Pons (tissue), 1 donor: ENCODE measurements around the gene ABCD1.

ENCODE experiments used
- DNase-seq: peaks from one replicate; pipeline ENCODE4 v3.0.0-alpha.2; 2016; ENCODE audit warnings: low spot score

Gene ABCD1

GRCh38 chrX:153774576-153775292 lies 50.1 kb downstream of the ABCD1 start:
- no peak for DNase-seq

- DNase-seq = no peak
Measured at GRCh38 chrX:153775293-153776119, 50.9 kb downstream of the ABCD1 start.

GRCh38 chrX:153776120-153776599 lies 51.5 kb downstream of the ABCD1 start:
- no peak for DNase-seq

- no peak for DNase-seq
Measured at GRCh38 chrX:153776611-153777045, 52.0 kb downstream of the ABCD1 start.

- DNase-seq = no peak
Measured at GRCh38 chrX:153777261-153778090, 52.8 kb downstream of the ABCD1 start.

- DNase-seq = no peak
Measured at GRCh38 chrX:153778181-153778580, 53.5 kb downstream of the ABCD1 start.

GRCh38 chrX:153778684-153779101 lies 54.0 kb downstream of the ABCD1 start:
- no peak for DNase-seq

- DNase-seq = no peak
Measured at GRCh38 chrX:153779891-153780677, 55.4 kb downstream of the ABCD1 start.

GRCh38 chrX:153780678-153781427 lies 56.2 kb downstream of the ABCD1 start, which contains the start of gene SRPK3:
SRPK3 (plus strand) TSS chrX:153781041; CDS start chrX:153781087, 46 bp downstream.
- DNase-seq = no peak

GRCh38 chrX:153781428-153782047 lies 56.9 kb downstream of the ABCD1 start:
- no peak for DNase-seq

GRCh38 chrX:153782313-153782712 lies 57.7 kb downstream of the ABCD1 start:
- DNase-seq = no peak

- DNase-seq = no peak
Measured at GRCh38 chrX:153782871-153783270, 58.2 kb downstream of the ABCD1 start.

- no peak for DNase-seq
Measured at GRCh38 chrX:153783378-153784013, 58.8 kb downstream of the ABCD1 start.

GRCh38 chrX:153784325-153784967 lies 59.8 kb downstream of the ABCD1 start:
- no peak for DNase-seq

GRCh38 chrX:153786669-153787068 lies 62.0 kb downstream of the ABCD1 start:
- no peak for DNase-seq

- no peak for DNase-seq
Measured at GRCh38 chrX:153789654-153790053, 65.0 kb downstream of the ABCD1 start.

GRCh38 chrX:153791104-153791852 lies 66.6 kb downstream of the ABCD1 start:
- no peak for DNase-seq

GRCh38 chrX:153792368-153792767 lies 67.7 kb downstream of the ABCD1 start:
- DNase-seq = no peak
